HL-60 (cell line): ENCODE results near the gene HEMK1.

Source experiments
- CTCF ChIP-seq: IDR thresholded peaks from one replicate; pipeline ENCODE4 v1.5.1; 2011; ENCODE audit warnings: low read length, control low read depth, inconsistent platforms; ENCODE audit not compliant: insufficient read depth
- POLR2AphosphoS5 ChIP-seq: IDR thresholded peaks from 2 replicates; pipeline ENCODE4 v1.6.1; 2012; ENCODE audit warnings: low read depth

DNA sequence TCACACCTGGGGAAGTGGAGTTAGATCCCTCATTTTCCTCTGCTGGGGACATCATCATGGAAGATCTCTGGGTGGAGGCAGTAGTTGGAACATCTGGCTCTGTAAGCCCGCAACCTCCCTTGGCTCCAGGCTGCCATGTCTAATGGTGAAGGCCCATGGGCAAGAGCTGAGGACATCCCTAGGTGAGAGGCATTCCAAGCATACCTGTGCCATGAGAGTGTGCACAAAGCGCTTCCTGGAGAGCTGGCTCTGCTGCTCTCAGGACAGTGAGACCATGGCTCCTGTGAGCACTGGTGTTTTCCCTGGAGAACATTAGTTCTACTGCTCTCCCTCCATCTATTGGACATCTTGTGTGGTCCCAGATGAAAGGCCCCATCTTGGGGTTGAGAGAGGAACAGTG is 55.3 kb downstream of the HEMK1 start:
- TF ChIP-seq CTCF, result no peak
- no peak for TF ChIP-seq POLR2AphosphoS5
